GM12864 (cell line): Measurements from ENCODE around the gene SNX32.

Experiments
- DNase-seq: peaks from one replicate; pipeline ENCODE4 v3.0.0-alpha.2; 2011; ENCODE audit warnings: low read depth
- H3K4me3 ChIP-seq: 2 replicates; pipeline ENCODE4 v1.5.1; 2011; ENCODE audit warnings: mild to moderate bottlenecking, low read depth, low read length, control low read depth
- CTCF ChIP-seq: IDR thresholded peaks from 2 replicates; pipeline ENCODE4 v1.5.1; 2011; ENCODE audit warnings: low read depth, mild to moderate bottlenecking, moderate library complexity, low read length, control low read depth, inconsistent platforms; ENCODE audit errors: missing control alignments

The SNX32 gene

GRCh38 chr11:65810046-65810868 lies 23.5 kb upstream of the SNX32 start:
- TF ChIP-seq CTCF, result no peak
- DNase-seq, result no peak
- H3K4me3 ChIP-seq, result no peak overlapping the region

- DNase-seq, result no peak
- H3K4me3 ChIP-seq, result no peak overlapping the region
- TF ChIP-seq CTCF, result no peak
Measured at GRCh38 chr11:65811764-65812475, 21.8 kb upstream of the SNX32 start.

GRCh38 chr11:65814131-65814985 lies 19.4 kb upstream of the SNX32 start:
- no peak for DNase-seq
- no peak for TF ChIP-seq CTCF
- H3K4me3 ChIP-seq, result no peak overlapping the region

- TF ChIP-seq CTCF, result no peak
Measured at GRCh38 chr11:65814986-65815565, 18.7 kb upstream of the SNX32 start.

GRCh38 chr11:65816696-65817095 lies 17.1 kb upstream of the SNX32 start:
- no peak overlapping the region for H3K4me3 ChIP-seq

More at GRCh38 chr11:65814986-65815565, 18.7 kb upstream of the SNX32 start:
- H3K4me3 ChIP-seq, result no peak overlapping the region
- DNase-seq, result no peak

More at GRCh38 chr11:65816696-65817095, 17.1 kb upstream of the SNX32 start:
- TF ChIP-seq CTCF, result no peak
- no peak for DNase-seq
